Prostate gland (tissue), 2 donors: ENCODE data around the gene DOCK2. TPM values are rescaled to one million over a fixed set of nuclear protein-coding genes. Genes with fewer than 3 reads are reported as not detected.

Experiments used
- DNase-seq: peaks from one replicate; pipeline ENCODE4 v3.0.0-alpha.2; 2019; ENCODE audit warnings: low spot score
- H3K27ac ChIP-seq, 2 donors: fragments of 200-600 bp; sonication (generic); 2 replicates each; pipeline ENCODE4 v1.5.1; 2017 to 2019
- H3K27me3 ChIP-seq: fragments of 200-600 bp; sonication (generic); replicated peaks from 2 replicates; pipeline ENCODE4 v1.5.1; 2019; ENCODE audit not compliant: insufficient read depth
- H3K36me3 ChIP-seq, 2 donors: fragments of 200-600 bp; sonication (generic); 1 replicate in 1 of 2; 2 replicates in 1 of 2; pipeline versions ENCODE4 v1.5.1 to v1.8.1; 2017 to 2019
- H3K4me1 ChIP-seq: fragments of 200-600 bp; sonication (generic); replicated peaks from 2 replicates; pipeline ENCODE4 v1.5.1; 2019
- H3K4me3 ChIP-seq, 2 donors: fragments of 200-600 bp; sonication (generic); 2 replicates each; pipeline ENCODE4 v1.5.1; 2017 to 2019
- H3K9me3 ChIP-seq: fragments of 200-600 bp; sonication (generic); 2 replicates; pipeline ENCODE4 v1.5.1; 2017
- CTCF ChIP-seq, 4 experiments: fragments of 200-600 bp in 2 of 4; fragments of 450-650 bp in 2 of 4; sonication (generic) in 2 of 4; IDR thresholded peaks; 1 replicate in 3 of 4; 2 replicates in 1 of 4; pipeline ENCODE4 v1.5.1; 2016 to 2019; ENCODE audit warnings: antibody characterized with exemption in 4 of 4, mild to moderate bottlenecking in 2 of 4, moderate library complexity in 2 of 4
- POLR2A ChIP-seq: fragments of 450-650 bp; IDR thresholded peaks from one replicate; pipeline ENCODE4 v1.6.1; 2016; ENCODE audit warnings: antibody characterized with exemption, mild to moderate bottlenecking
- POLR2AphosphoS5 ChIP-seq: sonication (generic); formaldehyde crosslinking; IDR thresholded peaks from one replicate; pipeline ENCODE4 v1.6.1; 2017; ENCODE audit warnings: antibody characterized with exemption
- WGBS: methylation state at CpG from one replicate; pipeline ENCODE4 v1.1.5; 2018; 5-methylcytosine and 5-hydroxymethylcytosine counted together
- intact Hi-C: fragments of 100-400 bp; cut with DNase I; formaldehyde crosslinking; loops from one replicate; pipeline ENCODE4 v1.14.2; 2022
- total RNA-seq, 2 donors: library from RNA; depleted of rRNA; stranded (reverse); fragments of >200 nt; gene quantifications; one replicate each; pipeline ENCODE4 v1.1.0, GENCODE V29; 2016

The DOCK2 gene
- total RNA-seq, 2 donors from 2014 or later: 2.5 to 6.2 TPM

- intact Hi-C loops: no loop called here
- Histone ChIP-seq H3K9me3 (no peaks in the 10 kb centered on the region), H3K4me1 (no peaks in the 10 kb centered on the region), H3K27me3 (no peaks in the 10 kb centered on the region), H3K36me3 (no peaks in the 10 kb centered on the region), H3K27ac (no peak overlapping the region), H3K4me3 (no peak overlapping the region)
- TF ChIP-seq CTCF (IDR thresholded peaks at IDR 0.05): no peak
- no peak for TF ChIP-seq POLR2A
- 71% methylated on average over 6 of the region's 6 CpGs for WGBS
- no peak for DNase-seq
Measured at GRCh38 chr5:169954786-169955185, 317.7 kb downstream of the DOCK2 start.

- DNase-seq: no peak
- Histone ChIP-seq H3K4me3 (no peak overlapping the region), H3K9me3 (no peaks in the 10 kb centered on the region), H3K36me3 (no peaks in the 10 kb centered on the region), H3K27ac (no peak overlapping the region), H3K27me3 (no peaks in the 10 kb centered on the region), H3K4me1 (no peaks in the 10 kb centered on the region)
- TF ChIP-seq POLR2A: no peak
- no peak for TF ChIP-seq POLR2AphosphoS5
- no peak for TF ChIP-seq CTCF (IDR thresholded peaks at IDR 0.05)
- intact Hi-C loops: no loop called here
- WGBS: 85% methylated on average over 3 of the region's 3 CpGs
Measured at GRCh38 chr5:169956126-169956525, 319.1 kb downstream of the DOCK2 start.

GRCh38 chr5:169956756-169957155 is 319.7 kb downstream of the DOCK2 start:
- Histone ChIP-seq H3K27me3 (no peaks in the 10 kb centered on the region), H3K4me3 (no peak overlapping the region), H3K4me1 (no peaks in the 10 kb centered on the region), H3K27ac (no peak overlapping the region), H3K36me3 (no peaks in the 10 kb centered on the region), H3K9me3 (no peaks in the 10 kb centered on the region)
- intact Hi-C loops: no loop called here
- no peak for DNase-seq
- TF ChIP-seq CTCF (IDR thresholded peaks at IDR 0.05) (no peak), POLR2A (no peak), POLR2AphosphoS5 (no peak)

GRCh38 chr5:169958278-169958677 is 321.2 kb downstream of the DOCK2 start:
- TF ChIP-seq POLR2A (no peak), POLR2AphosphoS5 (no peak), CTCF (IDR thresholded peaks at IDR 0.05) (no peak)
- Histone ChIP-seq H3K9me3 (no peaks in the 10 kb centered on the region), H3K4me1 (no peaks in the 10 kb centered on the region), H3K27me3 (no peaks in the 10 kb centered on the region), H3K36me3 (no peaks in the 10 kb centered on the region), H3K4me3 (no peak overlapping the region), H3K27ac (no peak overlapping the region)
- intact Hi-C loops: no loop called here
- WGBS: 81% methylated on average over 3 of the region's 3 CpGs
- no peak for DNase-seq

- H3K9me3 ChIP-seq: no peaks in the 10 kb centered on the region
- no peaks in the 10 kb centered on the region for H3K4me1 ChIP-seq
- no peak overlapping the region for H3K4me3 ChIP-seq
- TF ChIP-seq POLR2A (no peak), CTCF (IDR thresholded peaks at IDR 0.05) (no peak), POLR2AphosphoS5 (no peak)
- H3K36me3 ChIP-seq: no peaks in the 10 kb centered on the region
- WGBS: 98% methylated on average over 2 of the region's 2 CpGs
- H3K27me3 ChIP-seq: no peaks in the 10 kb centered on the region
- intact Hi-C loops: no loop called here
- H3K27ac ChIP-seq: no peak overlapping the region
- no peak for DNase-seq
Measured at GRCh38 chr5:169960659-169961058, 323.6 kb downstream of the DOCK2 start.
